Uterus (tissue), 4 donors: ENCODE data around the gene SRGAP2C. TPM values are rescaled to one million over a fixed set of nuclear protein-coding genes. Genes with fewer than 3 reads are reported as not detected.
"Not testable (repeated sequence)": the region's sequence is repeated elsewhere in the genome, so short reads cannot be mapped to it uniquely, and the experiment has no call there.

Experiments
- DNase-seq, 2 donors: peaks; one replicate each; pipeline ENCODE4 v3.0.0-alpha.2; 2019 to 2020
- H3K27ac ChIP-seq, 2 donors: fragments of 200-600 bp; sonication (generic); 1 replicate in 1 of 2; 2 replicates in 1 of 2; pipeline ENCODE4 v1.5.1; 2016 to 2018
- H3K27me3 ChIP-seq, 2 donors: fragments of 200-600 bp; sonication (generic); one replicate each; pipeline ENCODE4 v1.5.1; 2018 to 2019; ENCODE audit warnings: control low read depth in 1 of 2
- H3K36me3 ChIP-seq, 2 donors: fragments of 200-600 bp; sonication (generic); one replicate each; pipeline ENCODE4 v1.5.1; 2019; ENCODE audit warnings: control low read depth in 1 of 2
- H3K4me1 ChIP-seq, 2 donors: fragments of 200-600 bp; sonication (generic); one replicate each; pipeline ENCODE4 v1.5.1; 2018 to 2019; ENCODE audit warnings: control low read depth in 1 of 2
- H3K4me3 ChIP-seq, 2 donors: fragments of 200-600 bp; sonication (generic); 1 replicate in 1 of 2; 2 replicates in 1 of 2; pipeline ENCODE4 v1.5.1; 2018 to 2019; ENCODE audit warnings: mild to moderate bottlenecking in 1 of 2
- H3K9me3 ChIP-seq, 2 donors: fragments of 200-600 bp; sonication (generic); one replicate each; pipeline ENCODE4 v1.5.1; 2019; ENCODE audit warnings: control low read depth in 1 of 2
- intact Hi-C: fragments of 100-400 bp; cut with DNase I; formaldehyde crosslinking; loops from one replicate; pipeline ENCODE4 v1.15.1; 2023; ENCODE audit warnings: low total_unique reads
- total RNA-seq, 4 donors: library from RNA; depleted of rRNA in 3 of 4; stranded (reverse); fragments of >200 nt in 3 of 4; gene quantifications; one replicate each; pipeline versions ENCODE4 v1.1.0 to v1.2.4, GENCODE V29; 2014 to 2023
- donor health status: DM: yes; HTN: yes; CAD: no.

SRGAP2C gene
- total RNA-seq, 4 donors from 2014 or later = 17.6 to 47.6 (median 32.4) TPM

DNA sequence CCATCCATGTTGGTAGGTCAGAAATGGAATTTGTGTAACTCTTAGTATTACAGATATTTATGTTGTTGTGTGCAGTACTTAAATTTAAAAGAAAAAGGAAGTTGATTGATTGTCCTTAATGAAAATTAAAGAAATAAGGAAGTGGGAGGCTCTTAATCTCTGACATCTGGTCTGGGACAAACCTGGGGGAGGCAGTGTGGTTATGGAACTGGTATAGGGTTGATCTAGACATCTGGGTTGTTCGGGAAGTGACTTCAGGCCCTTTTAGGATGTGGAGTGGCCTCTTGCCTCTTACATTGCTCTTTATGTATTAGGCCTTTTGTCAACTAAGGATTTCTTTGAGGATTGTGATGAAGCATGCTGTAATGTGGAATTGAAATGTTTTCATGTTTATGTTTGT is 15.5 kb downstream of the SRGAP2C start:
- H3K9me3 ChIP-seq, H3K36me3 ChIP-seq, DNase-seq, intact Hi-C loops, H3K27me3 ChIP-seq, H3K4me3 ChIP-seq, H3K27ac ChIP-seq, H3K4me1 ChIP-seq: not testable (repeated sequence)

DNA sequence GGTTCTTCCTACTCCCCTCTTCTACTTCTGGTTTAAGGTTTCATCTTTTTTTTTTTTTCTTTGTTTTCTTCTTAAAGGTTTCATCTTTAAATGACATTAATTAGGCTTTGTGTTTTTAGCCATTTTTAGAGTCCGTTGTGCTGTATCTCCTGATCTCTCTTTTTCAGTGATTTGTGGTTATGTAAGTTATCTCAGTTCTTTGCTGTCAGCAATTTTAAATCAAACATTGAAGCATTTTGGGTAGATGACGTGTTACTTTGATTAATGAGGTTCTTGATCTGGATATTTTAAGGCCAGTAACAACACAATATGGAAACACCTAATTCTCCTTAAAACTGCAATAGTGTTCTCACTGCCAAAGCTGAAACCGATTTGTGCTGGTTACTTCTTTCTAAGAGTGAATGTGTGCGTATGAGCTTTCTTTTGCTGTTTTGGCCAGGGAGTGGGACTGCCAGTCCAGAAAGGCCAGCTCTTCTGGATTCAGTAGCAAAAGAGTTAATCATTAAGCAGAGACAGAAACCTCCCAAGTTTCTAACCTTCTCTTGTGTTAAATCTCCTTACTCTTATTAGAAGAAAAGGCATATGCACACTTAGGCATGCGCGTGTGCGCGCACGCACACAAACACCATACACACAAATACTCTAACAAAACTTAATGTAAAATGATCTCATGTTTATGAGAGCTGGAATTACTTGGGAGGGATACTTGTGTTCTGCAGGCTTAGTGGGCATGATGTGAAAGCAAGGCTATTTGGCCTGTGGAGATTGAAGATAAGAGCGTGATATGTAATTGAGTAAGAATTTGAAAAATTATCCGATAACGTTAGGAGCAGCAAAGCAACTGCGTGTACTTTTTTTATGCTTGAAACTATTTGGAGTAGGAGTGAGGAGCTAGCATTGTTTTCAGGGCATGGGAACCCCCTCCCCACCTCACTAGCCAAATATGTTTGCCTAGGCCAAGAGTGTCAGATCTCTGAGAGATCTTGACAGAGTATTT is 16.5 kb downstream of the SRGAP2C start:
- DNase-seq, H3K36me3 ChIP-seq, H3K4me3 ChIP-seq, H3K9me3 ChIP-seq, H3K4me1 ChIP-seq, H3K27ac ChIP-seq, intact Hi-C loops, H3K27me3 ChIP-seq: not testable (repeated sequence)

GRCh38 chr1:121202986-121203385 is 18.2 kb downstream of the SRGAP2C start:
- intact Hi-C loops, H3K4me1 ChIP-seq, DNase-seq: not testable (repeated sequence)

GRCh38 chr1:121205786-121206711 is 21.3 kb downstream of the SRGAP2C start:
- H3K27ac ChIP-seq, H3K4me1 ChIP-seq, H3K4me3 ChIP-seq, intact Hi-C loops, H3K36me3 ChIP-seq, H3K27me3 ChIP-seq, H3K9me3 ChIP-seq, DNase-seq: not testable (repeated sequence)

More at GRCh38 chr1:121202986-121203385, 18.2 kb downstream of the SRGAP2C start:
- H3K4me3 ChIP-seq, H3K27ac ChIP-seq, H3K27me3 ChIP-seq, H3K36me3 ChIP-seq, H3K9me3 ChIP-seq: not testable (repeated sequence)

DNA sequence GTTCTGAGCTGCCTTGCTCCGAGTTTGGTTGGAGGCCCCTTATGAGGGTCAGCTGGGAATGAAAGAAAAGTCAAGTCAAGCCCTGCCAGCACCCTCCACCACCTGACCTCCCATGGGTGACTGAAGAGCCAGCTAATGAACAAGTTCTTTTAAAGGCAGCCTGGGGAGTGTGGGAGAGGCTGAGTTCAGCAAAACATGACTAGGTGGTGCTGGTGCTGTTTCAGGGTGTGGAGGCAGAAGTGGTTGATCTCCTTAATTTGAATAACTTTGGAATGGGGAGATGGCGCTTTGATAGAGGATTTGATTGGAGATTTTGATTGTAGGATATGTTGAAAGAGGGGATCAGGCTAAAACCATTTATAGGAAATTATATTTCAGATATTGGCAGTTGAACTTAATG is 22.6 kb downstream of the SRGAP2C start:
- H3K9me3 ChIP-seq, H3K4me3 ChIP-seq, intact Hi-C loops, H3K27me3 ChIP-seq, H3K27ac ChIP-seq, H3K36me3 ChIP-seq, DNase-seq, H3K4me1 ChIP-seq: not testable (repeated sequence)

DNA sequence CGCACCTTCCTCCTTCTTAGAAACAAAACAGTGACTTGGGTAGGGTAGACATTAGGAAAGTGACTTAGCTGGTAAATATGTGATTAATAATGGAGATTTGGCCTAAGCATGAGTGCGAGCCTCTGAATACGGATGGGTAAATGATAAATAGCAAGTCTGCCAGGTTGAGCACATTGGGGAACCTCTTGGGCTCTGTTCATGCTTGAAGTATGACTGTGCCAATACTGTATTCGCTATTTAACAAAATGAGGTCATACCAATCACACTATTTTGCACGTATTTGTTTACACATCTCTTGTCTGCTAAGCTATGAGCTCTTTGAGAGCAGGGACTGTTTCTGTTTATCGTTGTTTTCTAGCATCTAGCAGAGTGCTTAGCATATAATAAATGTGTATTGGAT is 23.6 kb downstream of the SRGAP2C start:
- H3K27ac ChIP-seq, H3K27me3 ChIP-seq, H3K4me3 ChIP-seq, DNase-seq, H3K9me3 ChIP-seq, intact Hi-C loops, H3K4me1 ChIP-seq, H3K36me3 ChIP-seq: not testable (repeated sequence)

DNA sequence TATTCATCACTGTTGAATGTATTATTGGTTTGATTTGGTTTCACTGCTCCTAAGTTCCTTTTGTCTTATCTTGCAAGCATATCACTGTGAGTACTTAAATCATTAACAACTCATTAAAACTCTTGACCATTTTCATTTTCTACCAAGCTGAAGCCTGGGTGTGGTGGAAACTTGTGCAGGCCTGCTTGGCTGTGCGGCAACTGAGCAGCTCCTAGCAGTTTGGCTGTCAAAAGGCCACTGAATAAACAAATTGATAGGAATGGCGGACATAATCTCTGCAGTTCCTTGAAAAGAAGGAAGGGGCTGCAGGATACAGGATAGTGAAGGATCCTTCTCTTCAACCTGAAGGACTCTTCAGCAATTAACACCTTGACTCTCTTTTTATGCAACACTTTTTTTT is 26.0 kb downstream of the SRGAP2C start:
- H3K36me3 ChIP-seq, H3K27ac ChIP-seq: not testable (repeated sequence)

GRCh38 chr1:121213491-121213890 is 28.7 kb downstream of the SRGAP2C start:
- H3K27ac ChIP-seq, H3K9me3 ChIP-seq, H3K36me3 ChIP-seq, H3K4me1 ChIP-seq, H3K4me3 ChIP-seq, DNase-seq, H3K27me3 ChIP-seq, intact Hi-C loops: not testable (repeated sequence)

More for the DNA sequence above, 26.0 kb downstream of the SRGAP2C start:
- H3K27me3 ChIP-seq, intact Hi-C loops, H3K4me1 ChIP-seq, H3K4me3 ChIP-seq, DNase-seq, H3K9me3 ChIP-seq: not testable (repeated sequence)

DNA sequence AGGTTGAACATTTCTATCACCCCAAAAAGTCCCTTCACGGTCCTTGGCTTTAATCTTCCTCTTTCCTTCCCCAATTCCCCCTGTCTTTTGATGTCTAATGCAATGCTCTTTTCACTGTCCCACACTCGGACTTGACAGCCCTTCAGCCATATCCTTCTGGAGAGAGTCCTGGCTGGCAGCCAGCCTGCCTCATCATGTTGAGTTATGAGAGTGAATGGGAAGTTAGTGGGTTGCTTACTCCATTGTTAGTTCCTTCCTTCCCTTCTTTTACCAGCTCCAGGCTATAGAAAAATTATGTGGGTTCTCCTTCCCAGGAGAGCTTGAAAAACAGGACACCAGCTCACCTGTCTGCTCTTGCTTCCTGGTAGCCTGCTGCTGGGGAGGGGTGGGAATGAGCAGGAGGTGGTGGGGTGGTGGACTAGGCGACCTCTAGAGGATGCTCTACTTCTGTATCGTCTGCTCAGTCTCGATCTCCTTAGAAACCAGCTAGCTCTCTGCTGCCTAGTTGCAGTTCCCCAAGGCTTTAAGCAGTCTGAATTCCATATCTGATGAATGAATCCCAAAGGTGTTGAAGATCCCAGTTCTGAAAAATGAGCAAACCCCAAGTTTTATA is 29.9 kb downstream of the SRGAP2C start:
- H3K27ac ChIP-seq, H3K9me3 ChIP-seq, intact Hi-C loops, H3K27me3 ChIP-seq, H3K36me3 ChIP-seq, H3K4me3 ChIP-seq, DNase-seq, H3K4me1 ChIP-seq: not testable (repeated sequence)

DNA sequence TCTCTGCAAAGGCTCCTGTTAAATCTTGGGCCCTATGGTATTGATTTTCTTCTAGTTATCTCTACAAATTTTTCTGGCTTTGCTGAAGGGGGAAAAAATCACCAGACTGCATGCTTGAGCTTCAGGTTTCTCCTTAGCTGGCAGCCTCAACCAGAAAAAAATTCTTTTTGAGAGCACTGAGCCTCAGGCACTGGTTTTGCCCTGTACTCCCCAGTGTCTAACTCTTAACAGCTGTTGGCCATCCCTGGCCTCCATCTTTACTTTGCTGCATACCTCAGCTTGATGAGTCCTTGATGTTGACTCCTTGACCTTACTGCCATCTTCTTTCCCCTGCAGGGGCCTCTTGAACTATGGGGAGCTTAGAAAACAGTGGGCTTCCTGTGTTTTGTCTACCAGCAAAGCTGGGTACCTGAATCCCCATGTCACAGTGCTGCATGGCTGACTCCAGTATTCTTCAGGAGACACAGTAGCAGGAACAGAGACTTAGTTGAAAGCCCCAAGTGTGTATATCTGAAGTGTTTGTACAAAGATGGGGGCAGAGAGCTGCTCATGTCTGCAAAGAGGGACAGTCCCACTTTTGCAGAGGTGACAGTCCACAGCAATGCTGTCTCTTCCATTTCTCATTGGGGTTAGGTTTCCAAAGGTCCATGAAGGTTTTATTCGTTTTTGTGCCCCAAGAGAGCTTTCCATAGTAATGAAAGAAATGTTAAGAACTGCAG is 31.1 kb downstream of the SRGAP2C start:
- H3K4me3 ChIP-seq, H3K27ac ChIP-seq, H3K9me3 ChIP-seq, intact Hi-C loops, H3K4me1 ChIP-seq, H3K36me3 ChIP-seq, DNase-seq, H3K27me3 ChIP-seq: not testable (repeated sequence)

DNA sequence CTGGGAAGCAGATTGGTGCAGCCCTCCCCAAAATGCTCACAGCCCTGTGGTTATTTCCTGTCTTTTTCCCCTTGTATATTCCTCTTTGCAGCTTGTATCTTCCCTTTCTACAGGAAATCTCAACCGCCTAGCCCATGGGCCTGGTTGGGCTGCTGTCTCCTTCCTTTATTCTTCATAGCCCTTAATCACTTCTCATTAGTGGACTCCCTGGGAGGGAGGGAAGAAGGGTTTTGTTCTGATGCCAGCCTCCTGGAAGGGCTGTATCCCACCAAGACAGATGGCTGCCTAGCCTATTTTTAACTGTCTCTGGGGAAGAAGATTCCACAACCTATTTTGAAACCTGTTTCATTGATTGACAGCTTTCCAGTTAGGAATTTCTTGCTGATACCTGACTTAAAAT is 31.9 kb downstream of the SRGAP2C start:
- H3K4me1 ChIP-seq, H3K4me3 ChIP-seq, intact Hi-C loops, H3K27ac ChIP-seq, H3K27me3 ChIP-seq, H3K36me3 ChIP-seq, H3K9me3 ChIP-seq, DNase-seq: not testable (repeated sequence)

DNA sequence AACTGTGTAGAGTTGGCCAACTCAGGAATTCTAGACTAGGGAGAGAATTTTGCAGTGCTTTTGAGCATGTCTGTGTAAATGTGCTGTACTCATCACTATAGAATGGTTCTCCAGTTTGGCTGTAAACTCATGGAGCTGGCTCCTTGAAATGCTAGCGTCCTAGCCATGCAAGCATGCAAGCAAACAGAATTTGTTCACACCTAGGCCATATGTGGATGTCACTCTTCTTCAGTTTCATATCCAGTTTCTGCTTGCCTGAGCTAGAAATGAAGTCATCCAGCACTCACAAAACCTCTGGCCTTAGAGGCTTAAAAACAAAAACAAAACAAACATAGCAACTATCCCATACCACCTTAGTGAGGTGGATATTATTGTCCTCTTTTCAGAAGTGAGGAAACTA is 37.0 kb downstream of the SRGAP2C start:
- H3K4me3 ChIP-seq, H3K27me3 ChIP-seq, H3K27ac ChIP-seq, H3K4me1 ChIP-seq, H3K9me3 ChIP-seq, H3K36me3 ChIP-seq, DNase-seq, intact Hi-C loops: not testable (repeated sequence)
